Measurements from ENCODE around the gene MSANTD1.

Gene MSANTD1

GRCh38 chr4:3248811-3249661 lies at the start of gene MSANTD1:
MSANTD1 (plus strand) TSS chr4:3249159; CDS start chr4:3249223, 64 bp downstream.
- DNase-seq (ENCODE audit: low read depth), result no peak

GRCh38 chr4:3199653-3200422 lies 49.1 kb upstream of the MSANTD1 start:
- no peak for DNase-seq (ENCODE audit: low read depth)

- no peak for DNase-seq (ENCODE audit: low read depth)
Measured at GRCh38 chr4:3200423-3201090, 48.4 kb upstream of the MSANTD1 start.

- DNase-seq (ENCODE audit: low read depth), result peak; percentile 59
Measured at GRCh38 chr4:3201718-3202702, 46.9 kb upstream of the MSANTD1 start.

- no peak for DNase-seq (ENCODE audit: low read depth)
Measured at GRCh38 chr4:3202836-3203820, 45.8 kb upstream of the MSANTD1 start.

GRCh38 chr4:3203971-3204431 lies 45.0 kb upstream of the MSANTD1 start:
- no peak for DNase-seq (ENCODE audit: low read depth)

GRCh38 chr4:3205995-3206394 lies 43.0 kb upstream of the MSANTD1 start:
- no peak for DNase-seq (ENCODE audit: low read depth)

GRCh38 chr4:3206439-3207100 lies 42.4 kb upstream of the MSANTD1 start:
- DNase-seq (ENCODE audit: low read depth), result no peak

GRCh38 chr4:3207531-3208037 lies 41.4 kb upstream of the MSANTD1 start:
- DNase-seq (ENCODE audit: low read depth), result no peak

GRCh38 chr4:3208826-3209225 lies 40.1 kb upstream of the MSANTD1 start:
- DNase-seq (ENCODE audit: low read depth), result no peak

GRCh38 chr4:3209551-3210325 lies 39.2 kb upstream of the MSANTD1 start:
- DNase-seq (ENCODE audit: low read depth), result no peak

- DNase-seq (ENCODE audit: low read depth), result no peak
Measured at GRCh38 chr4:3210467-3210866, 38.5 kb upstream of the MSANTD1 start.

GRCh38 chr4:3211866-3212265 lies 37.1 kb upstream of the MSANTD1 start:
- DNase-seq (ENCODE audit: low read depth), result no peak

GRCh38 chr4:3212391-3213105 lies 36.4 kb upstream of the MSANTD1 start:
- no peak for DNase-seq (ENCODE audit: low read depth)

- no peak for DNase-seq (ENCODE audit: low read depth)
Measured at GRCh38 chr4:3213106-3213425, 35.9 kb upstream of the MSANTD1 start.

GRCh38 chr4:3213661-3214250 lies 35.2 kb upstream of the MSANTD1 start:
- no peak for DNase-seq (ENCODE audit: low read depth)

GRCh38 chr4:3215256-3215655 lies 33.7 kb upstream of the MSANTD1 start:
- DNase-seq (ENCODE audit: low read depth), result no peak

GRCh38 chr4:3215733-3216132 lies 33.2 kb upstream of the MSANTD1 start:
- DNase-seq (ENCODE audit: low read depth), result no peak

Data from activated T-cell treated with anti-CD3 and anti-CD28 coated beads for 1 hour (primary cell).